ENCODE results near the gene LRP6.

The LRP6 gene

DNA sequence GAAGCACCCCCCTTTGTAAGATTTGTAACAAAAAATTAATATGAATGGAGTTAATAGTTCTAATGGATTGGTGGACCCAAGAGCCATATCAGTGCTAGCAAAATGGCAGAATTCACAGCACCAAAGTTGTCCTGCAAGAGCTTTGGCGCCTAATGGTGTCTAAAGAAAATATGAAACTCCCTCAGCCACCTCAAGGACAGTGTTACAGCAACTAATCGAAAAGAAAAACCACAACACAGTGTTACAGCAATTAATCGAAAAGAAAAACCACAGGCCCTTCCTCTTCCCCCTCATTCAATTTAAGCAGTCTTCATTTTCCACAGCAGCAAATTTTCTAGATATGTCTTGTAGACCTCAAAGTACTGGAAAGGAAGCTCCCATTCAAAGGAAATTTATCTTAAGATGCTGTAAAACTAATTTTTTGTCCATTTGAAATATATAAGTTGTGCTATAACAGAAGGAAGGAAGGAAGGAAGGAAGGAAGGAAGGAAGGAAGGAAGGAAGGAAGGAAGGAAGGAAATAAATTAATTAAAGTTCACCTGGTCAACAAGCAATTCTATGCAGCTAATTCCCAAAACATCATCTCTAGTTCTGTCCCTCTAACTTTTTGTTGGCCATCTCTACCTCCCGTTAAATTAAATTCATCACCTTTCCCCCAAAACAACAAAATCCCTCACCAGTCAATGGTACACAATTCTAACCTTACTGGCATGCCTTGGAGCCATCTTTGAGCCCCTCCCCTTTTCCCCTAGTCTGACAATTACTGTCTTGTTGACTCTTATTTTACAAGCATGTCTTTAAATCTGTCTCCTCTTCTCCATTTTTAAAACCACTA, 17.4 kb downstream of the LRP6 start:
- no peaks in the 10 kb centered on the region for H3K36me3 ChIP-seq (ENCODE audit: low read depth)
- no peaks in the 10 kb centered on the region for H3K27me3 ChIP-seq (ENCODE audit: insufficient read depth, poor library complexity, severe bottlenecking)
- H3K9me3 ChIP-seq (ENCODE audit: severe bottlenecking) = no peaks in the 10 kb centered on the region
- H3K4me3 ChIP-seq (ENCODE audit: severe bottlenecking) = no peak overlapping the region
- DNase-seq (ENCODE audit: low spot score) = no peak
- H3K4me1 ChIP-seq (ENCODE audit: insufficient read depth, poor library complexity, severe bottlenecking) = no peaks in the 10 kb centered on the region
- TF ChIP-seq, protein P1, sequence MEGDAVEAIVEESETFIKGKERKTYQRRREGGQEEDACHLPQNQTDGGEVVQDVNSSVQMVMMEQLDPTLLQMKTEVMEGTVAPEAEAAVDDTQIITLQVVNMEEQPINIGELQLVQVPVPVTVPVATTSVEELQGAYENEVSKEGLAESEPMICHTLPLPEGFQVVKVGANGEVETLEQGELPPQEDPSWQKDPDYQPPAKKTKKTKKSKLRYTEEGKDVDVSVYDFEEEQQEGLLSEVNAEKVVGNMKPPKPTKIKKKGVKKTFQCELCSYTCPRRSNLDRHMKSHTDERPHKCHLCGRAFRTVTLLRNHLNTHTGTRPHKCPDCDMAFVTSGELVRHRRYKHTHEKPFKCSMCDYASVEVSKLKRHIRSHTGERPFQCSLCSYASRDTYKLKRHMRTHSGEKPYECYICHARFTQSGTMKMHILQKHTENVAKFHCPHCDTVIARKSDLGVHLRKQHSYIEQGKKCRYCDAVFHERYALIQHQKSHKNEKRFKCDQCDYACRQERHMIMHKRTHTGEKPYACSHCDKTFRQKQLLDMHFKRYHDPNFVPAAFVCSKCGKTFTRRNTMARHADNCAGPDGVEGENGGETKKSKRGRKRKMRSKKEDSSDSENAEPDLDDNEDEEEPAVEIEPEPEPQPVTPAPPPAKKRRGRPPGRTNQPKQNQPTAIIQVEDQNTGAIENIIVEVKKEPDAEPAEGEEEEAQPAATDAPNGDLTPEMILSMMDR (IDR thresholded peaks at IDR 0.05; ENCODE audit: poor library complexity, severe bottlenecking) = no peak
- ATAC-seq (ENCODE audit: low read depth) = no peak
- H3K27ac ChIP-seq (ENCODE audit: poor library complexity, severe bottlenecking) = no peak overlapping the region

DNA sequence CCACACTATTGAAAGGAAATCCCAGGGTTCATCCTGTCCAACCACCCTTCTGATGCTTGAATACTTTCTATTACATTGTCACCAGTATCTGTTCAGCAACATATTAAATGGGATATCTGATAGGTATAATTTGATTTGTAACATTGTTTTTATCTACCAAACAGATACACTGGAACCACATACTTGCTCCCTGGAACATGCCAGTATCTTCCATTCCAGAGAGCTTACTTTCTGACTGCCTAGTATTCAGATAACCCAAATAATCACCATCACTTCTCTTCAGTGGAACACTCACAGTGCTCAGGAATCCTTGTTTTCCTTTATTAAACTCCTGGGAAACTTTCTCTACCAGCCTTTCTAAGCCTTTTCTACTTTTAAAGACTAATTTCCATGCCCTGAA, 19.3 kb downstream of the LRP6 start:
- no peaks in the 10 kb centered on the region for H3K36me3 ChIP-seq (ENCODE audit: low read depth)
- H3K4me3 ChIP-seq (ENCODE audit: severe bottlenecking) = no peak overlapping the region
- H3K27me3 ChIP-seq (ENCODE audit: insufficient read depth, poor library complexity, severe bottlenecking) = no peaks in the 10 kb centered on the region
- H3K9me3 ChIP-seq (ENCODE audit: severe bottlenecking) = no peaks in the 10 kb centered on the region
- no peaks in the 10 kb centered on the region for H3K4me1 ChIP-seq (ENCODE audit: insufficient read depth, poor library complexity, severe bottlenecking)
- ATAC-seq (ENCODE audit: low read depth) (no peak), DNase-seq (ENCODE audit: low spot score) (no peak)
- TF ChIP-seq, protein P1 (IDR thresholded peaks at IDR 0.05; ENCODE audit: poor library complexity, severe bottlenecking) = no peak
- H3K27ac ChIP-seq (ENCODE audit: poor library complexity, severe bottlenecking) = no peak overlapping the region

DNA sequence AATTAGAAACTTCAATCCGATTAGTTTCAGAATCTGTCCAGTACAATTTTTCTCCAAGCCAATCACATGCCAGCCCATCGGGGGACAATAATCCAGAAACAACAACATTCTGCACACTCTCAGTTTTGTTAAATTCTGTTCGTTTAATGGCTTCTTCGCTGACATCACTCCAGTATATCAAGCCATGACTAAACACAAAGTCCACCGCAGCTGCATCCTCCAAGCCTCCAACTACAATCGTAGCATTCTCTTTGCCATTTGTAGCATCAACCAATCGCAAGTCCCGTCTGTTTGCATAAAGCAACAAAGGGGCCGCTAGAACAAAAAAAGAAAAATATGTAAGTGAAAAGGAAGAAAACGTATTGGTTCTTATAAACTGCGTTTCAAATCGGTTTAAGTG, 22.5 kb downstream of the LRP6 start:
- Histone ChIP-seq H3K4me3 (ENCODE audit: severe bottlenecking) (no peak overlapping the region), H3K9me3 (ENCODE audit: severe bottlenecking) (no peaks in the 10 kb centered on the region), H3K36me3 (ENCODE audit: low read depth) (no peaks in the 10 kb centered on the region), H3K27ac (ENCODE audit: poor library complexity, severe bottlenecking) (no peak overlapping the region), H3K27me3 (ENCODE audit: insufficient read depth, poor library complexity, severe bottlenecking) (no peaks in the 10 kb centered on the region), H3K4me1 (ENCODE audit: insufficient read depth, poor library complexity, severe bottlenecking) (no peaks in the 10 kb centered on the region)
- ATAC-seq (ENCODE audit: low read depth) (no peak), DNase-seq (ENCODE audit: low spot score) (no peak)
- TF ChIP-seq, protein P1 (IDR thresholded peaks at IDR 0.05; ENCODE audit: poor library complexity, severe bottlenecking) = no peak

DNA sequence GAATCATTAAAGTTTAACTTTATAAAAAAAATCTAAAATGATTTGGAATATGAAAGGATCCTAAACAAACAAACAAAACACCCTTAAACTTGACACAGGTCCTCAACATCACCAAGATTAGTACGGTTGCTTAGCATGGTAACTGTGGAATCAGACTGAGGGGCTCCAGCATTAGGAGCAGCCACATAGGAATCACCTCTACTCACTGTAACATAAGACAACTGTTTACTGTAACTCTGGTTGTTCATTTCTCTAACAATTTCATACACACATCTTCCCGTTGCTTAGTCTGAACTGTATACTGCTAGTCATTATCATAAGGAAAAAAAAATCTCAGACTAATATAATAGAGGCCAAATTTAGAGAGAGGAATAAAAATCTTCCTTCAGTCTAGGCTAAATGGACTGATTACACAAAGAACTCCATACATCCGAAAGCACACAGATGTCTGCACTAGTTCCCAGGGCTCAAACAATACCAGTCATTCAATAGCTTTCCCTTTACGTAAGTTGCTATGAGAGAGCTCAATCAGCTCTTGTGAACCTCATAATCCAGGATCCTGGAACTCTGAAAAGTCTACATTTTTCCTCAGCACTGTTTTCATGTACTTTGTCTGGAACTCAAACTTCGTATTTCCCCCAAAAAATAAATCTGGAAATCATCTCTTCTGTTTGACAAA, 26.0 kb downstream of the LRP6 start:
- H3K4me1 ChIP-seq (ENCODE audit: insufficient read depth, poor library complexity, severe bottlenecking) = no peaks in the 10 kb centered on the region
- H3K36me3 ChIP-seq (ENCODE audit: low read depth) = no peaks in the 10 kb centered on the region
- TF ChIP-seq, protein P1 (IDR thresholded peaks at IDR 0.05; ENCODE audit: poor library complexity, severe bottlenecking) = no peak
- H3K27ac ChIP-seq (ENCODE audit: poor library complexity, severe bottlenecking) = no peak overlapping the region
- H3K9me3 ChIP-seq (ENCODE audit: severe bottlenecking) = no peaks in the 10 kb centered on the region
- no peaks in the 10 kb centered on the region for H3K27me3 ChIP-seq (ENCODE audit: insufficient read depth, poor library complexity, severe bottlenecking)
- DNase-seq (ENCODE audit: low spot score) (no peak), ATAC-seq (ENCODE audit: low read depth) (no peak)
- H3K4me3 ChIP-seq (ENCODE audit: severe bottlenecking) = no peak overlapping the region

DNA sequence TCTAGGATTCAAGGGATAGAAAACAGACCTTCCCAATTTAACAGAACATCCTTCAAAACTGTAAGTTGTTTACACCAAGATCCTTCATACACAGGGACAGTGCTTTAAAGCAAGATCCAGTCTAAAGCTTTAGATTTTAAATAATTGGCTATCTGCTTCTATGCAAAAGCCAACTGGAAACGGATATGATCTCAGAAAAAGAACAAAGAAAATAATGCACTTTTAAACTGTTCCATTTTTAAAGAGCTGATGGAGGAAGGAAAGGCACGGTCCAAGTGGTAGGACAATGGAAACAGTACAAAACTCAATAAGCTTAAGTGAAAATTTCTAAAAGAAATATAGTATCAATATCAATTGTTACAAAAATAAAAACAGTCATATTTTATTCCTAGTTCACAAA, 27.7 kb downstream of the LRP6 start:
- Histone ChIP-seq H3K36me3 (ENCODE audit: low read depth) (no peaks in the 10 kb centered on the region), H3K4me1 (ENCODE audit: insufficient read depth, poor library complexity, severe bottlenecking) (no peaks in the 10 kb centered on the region), H3K27me3 (ENCODE audit: insufficient read depth, poor library complexity, severe bottlenecking) (no peaks in the 10 kb centered on the region), H3K4me3 (ENCODE audit: severe bottlenecking) (no peak overlapping the region), H3K27ac (ENCODE audit: poor library complexity, severe bottlenecking) (no peak overlapping the region), H3K9me3 (ENCODE audit: severe bottlenecking) (no peaks in the 10 kb centered on the region)
- DNase-seq (ENCODE audit: low spot score) (no peak), ATAC-seq (ENCODE audit: low read depth) (no peak)
- TF ChIP-seq, protein P1 (IDR thresholded peaks at IDR 0.05; ENCODE audit: poor library complexity, severe bottlenecking) = no peak
